Mesenchymal stem cell (in vitro differentiated cells and primary cell): ENCODE results near the gene MTLN.
"Not testable (repeated sequence)": the region's sequence is repeated elsewhere in the genome, so short reads cannot be mapped to it uniquely, and the experiment has no call there.

ENCODE experiments used
- DNase-seq: peaks from one replicate; pipeline ENCODE4 v3.0.0-alpha.2; 2013
- H2AFZ ChIP-seq: one replicate; pipeline ENCODE4 v1.6.1; 2013; ENCODE audit warnings: low read depth, mild to moderate bottlenecking, control low read depth, inconsistent platforms, low read length, moderate library complexity
- H2AK5ac ChIP-seq: 2 replicates; pipeline ENCODE4 v1.6.1; 2013; ENCODE audit warnings: low read length, moderate library complexity, mild to moderate bottlenecking, inconsistent platforms; ENCODE audit not compliant: severe bottlenecking
- H2BK120ac ChIP-seq: one replicate; pipeline ENCODE4 v1.6.1; 2013; ENCODE audit warnings: low read depth, mild to moderate bottlenecking, inconsistent platforms, low read length, moderate library complexity
- H2BK12ac ChIP-seq, 2 experiments: one replicate each; pipeline ENCODE4 v1.6.1; 2013; ENCODE audit warnings: inconsistent platforms in 2 of 2, low read length in 2 of 2, mild to moderate bottlenecking in 2 of 2, moderate library complexity in 2 of 2, control low read depth in 1 of 2
- H2BK15ac ChIP-seq: one replicate; pipeline ENCODE4 v1.6.1; 2013; ENCODE audit warnings: mild to moderate bottlenecking, low read depth, inconsistent platforms; ENCODE audit not compliant: poor library complexity, severe bottlenecking
- H2BK5ac ChIP-seq: 2 replicates; pipeline ENCODE4 v1.6.1; 2013; ENCODE audit warnings: low read depth, mild to moderate bottlenecking, low read length, control low read depth, inconsistent platforms; ENCODE audit not compliant: poor library complexity, severe bottlenecking
- H3K14ac ChIP-seq, 2 experiments: one replicate each; pipeline ENCODE4 v1.6.1; 2013; ENCODE audit warnings: inconsistent platforms in 2 of 2, low read length in 2 of 2, control low read depth in 1 of 2, mild to moderate bottlenecking in 1 of 2, moderate library complexity in 1 of 2
- H3K18ac ChIP-seq, 2 experiments: one replicate each; pipeline ENCODE4 v1.6.1; 2013; ENCODE audit warnings: inconsistent platforms in 2 of 2, low read length in 2 of 2, control low read depth in 1 of 2, low read depth in 1 of 2, mild to moderate bottlenecking in 1 of 2
- H3K23ac ChIP-seq, 2 experiments: one replicate each; pipeline ENCODE4 v1.6.1; 2013; ENCODE audit warnings: inconsistent platforms in 2 of 2, low read length in 2 of 2, mild to moderate bottlenecking in 2 of 2, moderate library complexity in 2 of 2, control low read depth in 1 of 2
- H3K27ac ChIP-seq: 2 replicates; pipeline ENCODE4 v1.5.1; 2013; ENCODE audit warnings: mild to moderate bottlenecking, moderate library complexity, low read length, control low read depth, inconsistent platforms; ENCODE audit not compliant: poor library complexity, severe bottlenecking
- H3K27me3 ChIP-seq, 2 experiments: 2 replicates each; pipeline versions ENCODE4 v1.6.1 to v1.7.0; 2013; ENCODE audit warnings: low read length in 2 of 2, mild to moderate bottlenecking in 2 of 2, moderate library complexity in 2 of 2, control low read depth in 1 of 2, inconsistent platforms in 1 of 2; ENCODE audit not compliant: control insufficient read depth in 1 of 2, insufficient read depth in 1 of 2
- H3K36me3 ChIP-seq, 2 experiments: 2 replicates each; pipeline versions ENCODE4 v1.6.1 to v1.7.0; 2013; ENCODE audit warnings: low read length in 2 of 2, control low read depth in 1 of 2, inconsistent platforms in 1 of 2, low read depth in 1 of 2, mild to moderate bottlenecking in 1 of 2; ENCODE audit not compliant: insufficient read depth in 2 of 2, control insufficient read depth in 1 of 2
- H3K4ac ChIP-seq, 2 experiments: one replicate each; pipeline ENCODE4 v1.6.1; 2013; ENCODE audit warnings: inconsistent platforms in 2 of 2, low read length in 2 of 2, mild to moderate bottlenecking in 2 of 2, moderate library complexity in 2 of 2, control low read depth in 1 of 2, low read depth in 1 of 2
- H3K4me1 ChIP-seq: 2 replicates; pipeline ENCODE4 v1.6.1; 2013; ENCODE audit warnings: low read depth, low read length, control low read depth; ENCODE audit not compliant: control insufficient read depth, insufficient read depth
- H3K4me2 ChIP-seq: 2 replicates; pipeline ENCODE4 v1.6.1; 2013; ENCODE audit warnings: low read length, mild to moderate bottlenecking, inconsistent platforms; ENCODE audit not compliant: poor library complexity, severe bottlenecking
- H3K4me3 ChIP-seq, 2 experiments: 2 replicates each; pipeline versions ENCODE4 v1.5.1 to v1.7.0; 2013; ENCODE audit warnings: low read length in 2 of 2, mild to moderate bottlenecking in 2 of 2, control low read depth in 1 of 2, low read depth in 1 of 2; ENCODE audit not compliant: insufficient read depth in 1 of 2
- H3K79me1 ChIP-seq: replicated peaks from 2 replicates; pipeline ENCODE4 v1.6.1; 2013; ENCODE audit warnings: mild to moderate bottlenecking, control low read depth, low read length, inconsistent platforms; ENCODE audit not compliant: poor library complexity, severe bottlenecking
- H3K9ac ChIP-seq: 2 replicates; pipeline ENCODE4 v1.7.0; 2013; ENCODE audit warnings: mild to moderate bottlenecking, low read length, moderate library complexity
- H3K9me3 ChIP-seq: 2 replicates; pipeline ENCODE4 v1.7.0; 2013; ENCODE audit warnings: mild to moderate bottlenecking, low read length; ENCODE audit not compliant: control insufficient read depth
- H4K8ac ChIP-seq: one replicate; pipeline ENCODE4 v1.6.1; 2013; ENCODE audit warnings: inconsistent platforms, mild to moderate bottlenecking, low read length, moderate library complexity
- H4K91ac ChIP-seq: one replicate; pipeline ENCODE4 v1.6.1; 2013; ENCODE audit warnings: mild to moderate bottlenecking, low read length, inconsistent platforms
- WGBS: methylation state at CpG from one replicate; pipeline ENCODE4 v1.1.7; 2013; ENCODE audit warnings: mixed read lengths; 5-methylcytosine and 5-hydroxymethylcytosine counted together

Gene MTLN

GRCh38 chr2:110218889-110219288 is 6.5 kb upstream of the MTLN start:
- not testable (repeated sequence) for DNase-seq, H3K4ac ChIP-seq

DNA sequence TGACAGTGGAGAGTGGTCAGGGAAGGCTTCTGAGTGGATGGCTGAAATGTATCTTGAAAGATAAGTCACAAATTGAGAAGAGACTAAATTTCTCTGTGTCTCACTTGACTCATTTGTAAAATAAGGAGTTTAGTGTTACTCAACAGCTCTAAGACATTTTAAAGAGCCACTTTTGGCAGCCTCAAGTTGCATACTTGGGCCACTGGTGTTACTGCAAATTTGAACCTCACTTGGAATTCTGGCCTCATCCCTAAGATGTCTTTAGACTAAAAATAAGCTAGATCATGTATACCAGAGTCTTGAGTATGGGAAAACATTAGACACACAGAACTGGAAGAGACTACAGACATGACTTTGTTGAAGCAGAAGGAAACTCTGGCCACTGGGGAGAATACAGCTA is 4.5 kb upstream of the MTLN start:
- no peak overlapping the region for H3K4me3 ChIP-seq
- no peak overlapping the region for H3K27ac ChIP-seq
- H3K4me2 ChIP-seq, result no peak overlapping the region
- H2BK15ac ChIP-seq, result no peak overlapping the region
- H3K4ac ChIP-seq, result no peak overlapping the region
- no peak overlapping the region for H3K9ac ChIP-seq
- H4K8ac ChIP-seq, result no peak overlapping the region
- DNase-seq, result no peak
- no peaks in the 10 kb centered on the region for H3K9me3 ChIP-seq
- H3K14ac ChIP-seq, result no peak overlapping the region
- H3K36me3 ChIP-seq, result no peaks in the 10 kb centered on the region
- no peak overlapping the region for H2BK120ac ChIP-seq
- H3K4me1 ChIP-seq, result no peaks in the 10 kb centered on the region
- no peak overlapping the region for H2AK5ac ChIP-seq
- H3K18ac ChIP-seq, result no peak overlapping the region
- no peak overlapping the region for H2AFZ ChIP-seq
- H3K23ac ChIP-seq, result no peak overlapping the region
- H3K27me3 ChIP-seq, result peaks cover 29 to 56% of the 10 kb centered on the region in 2 experiments
- no peak overlapping the region for H2BK12ac ChIP-seq
- H2BK5ac ChIP-seq, result no peak overlapping the region
- no peak overlapping the region for H4K91ac ChIP-seq
- H3K79me1 ChIP-seq, result peaks cover 2% of the 10 kb centered on the region

More at GRCh38 chr2:110218889-110219288, 6.5 kb upstream of the MTLN start:
- 94% methylated on average over 5 of the region's 7 CpGs for WGBS
- not testable (repeated sequence) for H2AK5ac ChIP-seq, H4K91ac ChIP-seq, H3K18ac ChIP-seq, H4K8ac ChIP-seq, H3K4me1 ChIP-seq, H2AFZ ChIP-seq, H3K4me2 ChIP-seq, H3K9ac ChIP-seq, H3K23ac ChIP-seq, H3K9me3 ChIP-seq, H2BK120ac ChIP-seq, H3K36me3 ChIP-seq, H2BK15ac ChIP-seq, H3K79me1 ChIP-seq, H3K27ac ChIP-seq, H3K14ac ChIP-seq, H3K4me3 ChIP-seq, H2BK12ac ChIP-seq, H2BK5ac ChIP-seq
- peaks cover 33 to 65% of the 10 kb centered on the region in 2 experiments for H3K27me3 ChIP-seq

- Histone ChIP-seq H3K4me1 (no peaks in the 10 kb centered on the region), H2AK5ac (no peak overlapping the region), H2BK15ac (no peak overlapping the region), H3K4me3 (no peak overlapping the region), H2BK5ac (no peak overlapping the region), H3K4me2 (no peak overlapping the region), H2BK120ac (no peak overlapping the region), H3K36me3 (no peaks in the 10 kb centered on the region), H3K9me3 (no peaks in the 10 kb centered on the region), H3K18ac (no peak overlapping the region), H3K23ac (no peak overlapping the region), H3K27me3 (peaks cover 29 to 52% of the 10 kb centered on the region in 2 experiments), H3K14ac (no peak overlapping the region), H3K4ac (no peak overlapping the region), H3K9ac (no peak overlapping the region), H2AFZ (no peak overlapping the region), H4K91ac (no peak overlapping the region), H4K8ac (no peak overlapping the region), H3K79me1 (peaks cover 2% of the 10 kb centered on the region), H2BK12ac (no peak overlapping the region), H3K27ac (no peak overlapping the region)
- WGBS, result 62% methylated on average over 3 of the region's 3 CpGs
- DNase-seq, result no peak
Observed at GRCh38 chr2:110216199-110216598, 3.9 kb upstream of the MTLN start.

- no peak overlapping the region for H2BK120ac ChIP-seq
- no peak overlapping the region for H2BK12ac ChIP-seq
- H3K18ac ChIP-seq, result no peak overlapping the region
- no peaks in the 10 kb centered on the region for H3K9me3 ChIP-seq
- H3K79me1 ChIP-seq, result peaks cover 6% of the 10 kb centered on the region
- H3K27ac ChIP-seq, result no peak overlapping the region
- no peak overlapping the region for H2AK5ac ChIP-seq
- H2BK5ac ChIP-seq, result no peak overlapping the region
- peaks cover 0 to 3% of the 10 kb centered on the region in 2 experiments for H3K36me3 ChIP-seq
- H3K14ac ChIP-seq, result no peak overlapping the region
- H3K4ac ChIP-seq, result no peak overlapping the region
- H3K4me3 ChIP-seq, result no peak overlapping the region
- DNase-seq, result no peak
- no peak overlapping the region for H3K23ac ChIP-seq
- no peak overlapping the region for H4K8ac ChIP-seq
- no peaks in the 10 kb centered on the region for H3K4me1 ChIP-seq
- H3K27me3 ChIP-seq, result peaks cover 29 to 49% of the 10 kb centered on the region in 2 experiments
- H4K91ac ChIP-seq, result no peak overlapping the region
- no peak overlapping the region for H3K4me2 ChIP-seq
- no peak overlapping the region for H3K9ac ChIP-seq
- H2BK15ac ChIP-seq, result no peak overlapping the region
- WGBS, result 84% methylated on average over 4 of the region's 4 CpGs
- H2AFZ ChIP-seq, result no peak overlapping the region
Observed at GRCh38 chr2:110215566-110216158, 3.3 kb upstream of the MTLN start.
